Fibroblast of lung (primary cell): ENCODE measurements around the gene HTRA3. TPM values are rescaled to one million over a fixed set of nuclear protein-coding genes. Genes with fewer than 3 reads are reported as not detected.
"Not testable (repeated sequence)": the region's sequence is repeated elsewhere in the genome, so short reads cannot be mapped to it uniquely, and the experiment has no call there.

Experiments used
- DNase-seq, 2 donors: peaks; one replicate each; pipeline versions ENCODE4 v3.0.0 to v3.0.0-alpha.2; 2010; ENCODE audit warnings: low read depth in 2 of 2
- H2AFZ ChIP-seq: 2 replicates; pipeline ENCODE4 v1.5.1; 2012; ENCODE audit warnings: low read length, control low read depth, inconsistent platforms
- H3K27ac ChIP-seq: 2 replicates; pipeline ENCODE4 v1.5.1; 2011; ENCODE audit warnings: low read length, control low read depth; ENCODE audit not compliant: insufficient read depth
- H3K27me3 ChIP-seq: 2 replicates; pipeline ENCODE4 v1.5.1; 2011; ENCODE audit warnings: mild to moderate bottlenecking, low read length; ENCODE audit not compliant: control insufficient read depth, insufficient read depth
- H3K36me3 ChIP-seq: 2 replicates; pipeline ENCODE4 v1.5.1; 2011; ENCODE audit warnings: low read length; ENCODE audit not compliant: control insufficient read depth, insufficient read depth
- H3K4me1 ChIP-seq: 2 replicates; pipeline ENCODE4 v1.5.1; 2011; ENCODE audit warnings: low read length; ENCODE audit not compliant: control insufficient read depth, insufficient read depth; ENCODE audit errors: extremely low read depth
- H3K4me2 ChIP-seq: 2 replicates; pipeline ENCODE4 v1.5.1; 2011; ENCODE audit warnings: low read length, control low read depth; ENCODE audit not compliant: insufficient read depth; ENCODE audit errors: extremely low read depth
- H3K4me3 ChIP-seq, 4 experiments: fragments of 200-600 bp in 1 of 4; sonication (generic) in 1 of 4; replicated peaks in 1 of 4; 2 replicates each; pipeline ENCODE4 v1.5.1; 2011 to 2016; ENCODE audit warnings: low read length in 4 of 4, low read depth in 3 of 4, mild to moderate bottlenecking in 3 of 4, control low read depth in 2 of 4, inconsistent platforms in 1 of 4, mixed read lengths in 1 of 4; ENCODE audit not compliant: insufficient read depth in 1 of 4; ENCODE audit errors: control extremely low read depth in 1 of 4
- H3K79me2 ChIP-seq: 2 replicates; pipeline ENCODE4 v1.5.1; 2012; ENCODE audit warnings: mild to moderate bottlenecking, low read length, inconsistent platforms; ENCODE audit not compliant: control insufficient read depth, insufficient read depth
- H3K9ac ChIP-seq: 2 replicates; pipeline ENCODE4 v1.5.1; 2011; ENCODE audit warnings: mild to moderate bottlenecking, low read length, control low read depth; ENCODE audit not compliant: insufficient read depth
- H3K9me3 ChIP-seq: 2 replicates; pipeline ENCODE4 v1.5.1; 2012; ENCODE audit warnings: low read depth, low read length; ENCODE audit not compliant: control insufficient read depth, insufficient read depth
- H4K20me1 ChIP-seq: 2 replicates; pipeline ENCODE4 v1.5.1; 2011; ENCODE audit warnings: low read length; ENCODE audit not compliant: control insufficient read depth, insufficient read depth; ENCODE audit errors: extremely low read depth
- CTCF ChIP-seq, 2 donors: IDR thresholded peaks in 1 of 2; conservative IDR thresholded peaks in 1 of 2; 1 replicate in 1 of 2; 2 replicates in 1 of 2; pipeline ENCODE4 v1.5.1; 2011 to 2012; ENCODE audit warnings: low read length in 2 of 2, control low read depth in 1 of 2, inconsistent platforms in 1 of 2, low read depth in 1 of 2, mild to moderate bottlenecking in 1 of 2
- EZH2 ChIP-seq: IDR thresholded peaks from 2 replicates; pipeline ENCODE4 v1.5.1; 2012; ENCODE audit warnings: low read length, control low read depth, mild to moderate bottlenecking; ENCODE audit errors: missing control alignments
- polyA plus RNA-seq, 2 donors: library from polyadenylated mRNA; depleted of rRNA in 1 of 2; stranded (reverse) in 1 of 2; unstranded in 1 of 2; fragments of >200 nt; gene quantifications; 2 replicates each; pipeline ENCODE4 v1.2.1, GENCODE V29; 2011 to 2012; ENCODE audit warnings: missing spikeins in 1 of 2
- total RNA-seq: library from RNA; depleted of rRNA; stranded (reverse); fragments of >200 nt; gene quantifications from 2 replicates; pipeline ENCODE4 v1.2.1, GENCODE V29; 2014

The HTRA3 gene
- total and polyA plus RNA-seq, 2 donors (not counting 1 experiment from before 2014, with no cell fraction given) = 2.8 to 3.5 TPM

- Histone ChIP-seq H3K4me1 (no peaks in the 10 kb centered on the region), H3K9ac (no peak overlapping the region), H3K9me3 (no peaks in the 10 kb centered on the region), H2AFZ (no peak overlapping the region), H3K79me2 (no peaks in the 10 kb centered on the region), H3K36me3 (no peaks in the 10 kb centered on the region), H3K4me2 (no peak overlapping the region), H4K20me1 (no peaks in the 10 kb centered on the region), H3K27me3 (peaks cover 2% of the 10 kb centered on the region), H3K4me3 (no peak overlapping the region), H3K27ac (no peak overlapping the region)
- peak in 1 of 2 donors; percentile 21 for DNase-seq
- no peak for TF ChIP-seq EZH2
- TF ChIP-seq CTCF (conservative IDR thresholded peaks at IDR 0.05 in 1 of 2, IDR thresholded peaks at IDR 0.05 in 1 of 2; ENCODE audit: low read depth in 1 of 2, low read length in 2 of 2) = no peak
Observed at GRCh38 chr4:8340781-8341241, 71.3 kb downstream of the HTRA3 start.

- not testable (repeated sequence) for H4K20me1 ChIP-seq, H3K79me2 ChIP-seq, H3K4me2 ChIP-seq, H3K9me3 ChIP-seq, H3K27ac ChIP-seq, DNase-seq, H3K9ac ChIP-seq, H3K27me3 ChIP-seq, H3K36me3 ChIP-seq, H2AFZ ChIP-seq, H3K4me3 ChIP-seq, H3K4me1 ChIP-seq
Observed at GRCh38 chr4:8341281-8341680, 71.7 kb downstream of the HTRA3 start.

- H4K20me1 ChIP-seq = no peaks in the 10 kb centered on the region
- H3K9me3 ChIP-seq = no peaks in the 10 kb centered on the region
- no peak overlapping the region for H3K4me3 ChIP-seq
- no peak overlapping the region for H2AFZ ChIP-seq
- H3K36me3 ChIP-seq = no peaks in the 10 kb centered on the region
- H3K79me2 ChIP-seq = no peaks in the 10 kb centered on the region
- H3K9ac ChIP-seq = no peak overlapping the region
- DNase-seq = no peak
- no peak overlapping the region for H3K4me2 ChIP-seq
- no peak overlapping the region for H3K27ac ChIP-seq
- H3K4me1 ChIP-seq = no peaks in the 10 kb centered on the region
- H3K27me3 ChIP-seq = no peaks in the 10 kb centered on the region
- TF ChIP-seq EZH2 (no peak), CTCF (conservative IDR thresholded peaks at IDR 0.05 in 1 of 2, IDR thresholded peaks at IDR 0.05 in 1 of 2; ENCODE audit: low read depth in 1 of 2, low read length in 2 of 2) (no peak)
Observed at GRCh38 chr4:8341691-8342090, 72.1 kb downstream of the HTRA3 start.
